Measurements from ENCODE around the gene FXN.
"Not testable (repeated sequence)": the region's sequence is repeated elsewhere in the genome, so short reads cannot be mapped to it uniquely, and the experiment has no call there.

FXN gene

DNA sequence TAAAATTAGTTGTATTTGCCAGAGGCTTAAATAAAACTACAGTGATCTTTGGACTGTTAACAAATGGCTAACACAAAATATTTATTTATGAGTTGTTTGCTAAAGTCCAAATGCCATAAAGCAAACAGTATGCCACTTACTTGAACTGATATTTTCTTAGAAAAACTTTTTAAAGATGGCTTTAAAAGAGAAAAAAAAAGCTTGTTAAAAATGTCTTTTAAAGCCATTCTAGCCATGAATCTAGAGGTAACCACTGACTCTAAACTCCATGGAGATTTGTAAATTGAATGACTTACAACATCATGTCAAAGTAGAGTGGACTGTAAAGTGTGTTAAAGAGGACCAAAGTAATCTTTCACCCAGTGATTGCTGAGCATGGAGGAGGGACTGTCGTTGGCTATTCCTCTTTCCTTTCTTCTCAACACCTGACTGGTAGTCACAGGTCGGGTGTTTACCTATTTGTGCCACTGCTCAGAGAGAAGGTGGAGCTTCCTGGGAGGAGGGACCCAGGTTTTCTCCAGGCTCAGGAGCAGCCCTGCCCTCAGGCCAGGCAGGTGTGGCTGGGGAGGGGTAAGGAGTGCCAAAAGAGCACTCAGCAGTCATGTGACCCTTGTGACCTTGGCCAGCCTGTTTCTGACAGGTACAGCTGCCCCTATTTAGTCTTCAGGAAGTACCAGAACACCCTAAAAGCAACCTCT lies 69.4 kb downstream of the FXN start:
- no peak for DNase-seq

DNA sequence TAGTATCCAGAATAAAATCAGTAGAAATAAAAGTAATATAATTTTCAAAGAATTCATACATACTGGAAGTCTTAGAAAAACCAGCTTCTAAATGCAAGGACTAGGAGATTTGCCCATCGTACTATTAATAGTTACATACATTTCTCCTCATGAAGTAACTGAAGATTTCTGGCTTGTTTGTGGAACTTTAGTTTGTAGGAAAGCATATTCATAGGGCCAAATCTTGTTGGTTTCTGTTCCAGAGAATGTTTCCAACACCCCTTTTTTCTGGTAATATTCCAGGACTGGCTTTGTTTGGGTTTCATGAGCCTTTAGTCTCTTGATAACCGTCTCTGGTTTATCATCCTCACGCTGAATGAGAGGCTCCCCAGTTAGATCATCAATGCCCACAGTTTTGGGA lies 72.2 kb downstream of the FXN start:
- no peak for DNase-seq

DNA sequence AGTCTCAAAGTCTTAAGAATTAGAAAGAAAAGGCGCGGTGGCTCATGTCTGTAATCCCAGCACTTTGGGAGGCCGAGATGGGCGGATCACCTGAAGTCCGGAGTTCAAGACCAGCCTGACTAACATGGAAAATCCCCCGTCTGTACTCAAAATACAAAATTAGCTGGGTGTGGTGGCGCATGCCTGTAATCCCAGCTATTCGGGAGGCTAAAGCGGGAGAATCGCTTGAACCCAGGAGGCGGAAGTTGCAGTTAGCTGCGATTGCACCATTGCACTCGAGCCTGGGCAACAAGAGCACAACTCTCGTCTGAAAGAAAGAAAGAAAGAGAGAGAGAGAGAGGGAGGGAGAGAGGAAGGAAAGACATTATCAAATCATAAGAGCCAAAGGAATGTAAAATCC lies 73.2 kb downstream of the FXN start:
- DNase-seq, result not testable (repeated sequence)

DNA sequence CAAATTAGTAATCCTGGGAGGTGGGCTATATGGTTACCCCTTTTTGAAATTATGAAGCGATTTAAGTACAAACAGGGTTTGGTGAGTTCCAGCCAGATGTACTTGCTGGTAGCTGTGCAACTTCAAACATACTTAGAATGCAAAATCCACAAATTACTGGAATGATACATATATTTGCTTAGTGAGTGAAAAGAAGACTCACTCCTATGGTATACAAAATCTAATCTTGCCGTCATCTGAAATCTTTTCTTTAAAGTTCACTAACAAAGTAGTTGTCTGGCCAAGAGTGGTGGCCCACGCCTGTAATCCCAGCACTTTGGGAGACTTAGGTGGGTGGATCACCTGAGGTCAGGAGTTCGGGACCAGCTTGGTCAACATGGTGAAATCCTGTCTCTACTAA lies 73.6 kb downstream of the FXN start:
- no peak for DNase-seq

DNA sequence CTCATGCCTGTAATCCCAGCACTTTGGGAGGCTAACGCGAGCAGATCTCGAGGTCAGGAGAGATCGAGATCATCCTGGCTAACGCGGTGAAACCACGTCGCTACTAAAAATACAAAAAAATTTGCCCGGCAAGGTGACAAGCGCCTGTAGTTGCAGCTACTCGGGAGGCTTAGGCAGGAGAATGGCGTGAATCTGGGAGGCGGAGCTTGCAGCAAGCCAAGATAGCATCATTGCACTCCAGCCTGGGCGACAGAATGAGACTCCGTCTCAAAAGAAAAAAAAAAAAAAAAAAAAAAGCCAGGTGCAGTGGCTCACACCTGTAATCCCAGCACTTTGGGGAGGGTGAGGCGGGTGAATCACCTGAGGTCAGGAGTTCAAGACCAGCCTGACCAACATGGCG lies 77.1 kb downstream of the FXN start:
- not testable (repeated sequence) for DNase-seq

DNA sequence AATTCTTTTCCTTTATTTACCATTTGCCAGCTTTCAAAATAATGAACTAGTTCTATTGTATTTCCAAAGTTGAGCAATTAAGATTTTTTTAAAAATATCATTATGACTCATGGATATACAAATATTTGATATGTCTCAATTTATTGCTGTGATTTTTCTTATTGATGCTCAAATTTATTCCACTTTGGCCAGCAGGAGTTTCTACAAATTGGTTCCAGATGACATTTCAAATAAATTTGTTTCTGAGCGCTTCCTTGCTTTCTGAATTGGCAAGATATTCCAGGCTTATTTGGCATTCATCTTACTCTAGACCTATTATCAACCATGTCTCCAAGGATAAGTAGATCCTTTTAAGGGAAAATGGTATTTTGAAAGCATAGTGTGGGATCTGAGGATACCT lies 80.1 kb downstream of the FXN start:
- DNase-seq, result no peak

DNA sequence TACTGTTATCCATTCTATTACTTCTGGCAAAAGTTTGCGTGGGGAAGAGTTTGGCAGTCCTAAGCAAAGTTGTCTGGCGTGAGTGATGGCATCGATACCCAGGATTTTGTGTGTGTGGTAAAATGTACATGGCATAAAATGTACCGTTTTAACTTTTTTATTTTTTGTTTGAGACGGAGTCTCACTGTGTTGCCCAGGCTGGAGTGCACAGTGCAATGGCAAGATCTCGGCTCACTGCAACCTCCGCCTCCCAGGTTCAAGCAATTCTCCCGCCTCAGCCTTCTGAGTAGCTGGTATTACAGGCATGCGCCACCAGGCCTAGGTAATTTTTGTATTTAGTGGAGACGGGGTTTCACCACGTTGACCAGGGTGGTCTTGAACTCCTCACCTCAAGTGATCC lies 83.1 kb downstream of the FXN start:
- no peak for DNase-seq

DNA sequence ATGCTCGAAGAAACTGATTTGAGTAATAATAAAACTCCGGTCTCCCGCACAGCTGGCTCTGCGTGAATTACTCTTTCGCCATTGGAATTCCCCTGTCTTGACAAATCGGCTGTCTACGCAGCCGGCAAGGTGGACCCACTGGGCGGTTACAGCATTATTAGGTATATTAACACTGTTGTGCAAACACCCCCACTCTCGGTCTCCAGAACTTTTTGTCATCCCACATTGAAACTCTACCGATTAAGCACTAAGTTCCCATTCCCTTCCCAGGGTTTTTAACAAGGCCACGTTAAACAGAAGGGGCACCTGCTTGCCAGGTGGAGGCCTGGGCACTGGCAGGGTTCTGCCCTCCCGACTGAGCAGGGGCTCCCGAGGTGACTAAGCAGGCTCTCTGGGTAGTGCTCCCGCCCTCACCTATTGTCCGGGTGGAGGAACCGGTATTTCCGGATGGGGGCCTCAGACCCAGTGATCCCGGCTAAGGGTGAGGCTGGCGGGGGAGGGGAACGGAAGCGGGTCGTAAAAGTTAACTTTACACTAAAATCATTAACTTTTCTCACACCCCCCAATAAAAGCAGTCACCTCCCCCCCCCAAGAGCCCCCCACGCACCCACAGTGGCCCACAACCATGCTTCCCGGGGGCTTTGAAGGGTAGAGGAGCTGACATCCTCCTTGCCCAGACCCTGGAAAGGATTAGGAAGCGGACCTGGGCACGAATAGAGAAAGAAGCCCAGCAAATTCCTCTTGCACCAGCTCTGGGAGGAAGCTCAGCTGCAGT lies 85.0 kb downstream of the FXN start:
- DNase-seq, result no peak

DNA sequence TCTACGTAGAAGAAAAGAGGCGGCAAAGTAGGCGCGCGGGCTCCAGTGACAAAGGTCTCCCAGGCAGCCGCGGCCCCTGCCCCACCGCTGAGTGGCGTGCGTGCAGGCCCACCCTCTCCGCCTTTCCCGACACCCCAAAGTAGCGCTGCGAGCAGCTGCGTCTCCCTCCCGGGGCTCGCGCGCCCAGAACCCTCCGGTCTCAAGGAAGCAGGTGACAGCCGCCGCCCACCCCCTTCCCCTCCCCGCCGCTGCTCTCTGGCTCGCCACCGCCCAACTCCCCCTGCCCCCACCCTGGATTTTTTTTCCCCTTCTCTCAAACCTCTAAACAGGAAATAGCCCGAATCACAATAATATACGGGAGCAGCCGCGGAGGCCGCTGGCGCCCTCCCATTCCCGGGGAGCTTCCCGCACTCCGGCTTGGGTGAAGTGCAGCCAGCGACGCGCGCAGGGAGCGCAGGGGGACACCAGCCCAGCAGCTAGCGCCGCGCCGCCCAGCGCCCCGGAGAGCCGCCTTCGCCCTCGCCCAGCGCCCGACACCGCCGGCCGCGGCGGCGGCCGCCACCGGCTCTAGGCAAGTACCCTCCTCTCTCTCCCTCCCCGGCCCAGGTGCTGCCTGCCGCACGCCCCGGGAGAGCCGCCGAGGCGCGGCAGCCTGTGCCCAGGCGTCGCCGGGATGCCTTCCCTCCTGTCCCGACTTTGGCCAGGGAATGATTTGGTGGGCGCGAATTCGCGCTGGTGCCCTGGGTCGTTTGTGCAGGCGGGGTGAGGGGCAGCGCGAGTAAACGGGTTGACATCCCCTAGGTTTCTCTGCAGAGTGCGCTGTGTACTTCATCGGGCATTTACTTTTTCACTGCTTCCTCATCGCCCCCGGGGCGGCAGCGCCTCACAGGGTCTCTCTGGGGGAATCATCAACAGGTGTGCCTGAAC lies 85.9 kb downstream of the FXN start:
- peak; percentile 18 to 36 for DNase-seq

DNA sequence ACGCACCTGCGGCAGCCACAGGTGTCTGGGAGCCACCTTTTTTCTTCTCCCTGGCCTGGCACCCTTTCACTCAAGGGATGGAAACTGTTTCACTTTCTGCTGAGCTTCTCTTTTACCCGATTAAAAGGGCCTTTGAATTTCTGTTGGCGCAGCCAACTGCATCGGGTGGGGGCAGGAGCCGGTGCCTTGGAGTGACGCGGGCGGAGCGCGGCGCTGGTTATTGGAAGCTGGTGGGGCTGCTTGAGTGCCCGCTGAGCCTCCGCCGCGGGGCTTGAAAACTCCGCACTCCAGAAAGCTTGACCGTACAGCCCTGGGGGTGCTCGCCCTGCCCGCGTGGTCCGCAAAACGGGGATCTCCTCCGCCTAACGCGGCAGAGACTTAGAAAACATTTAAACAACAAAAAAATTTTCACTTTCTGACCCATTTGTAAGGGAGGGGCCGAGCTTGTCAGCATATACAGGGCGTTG lies 86.6 kb downstream of the FXN start:
- DNase-seq, result peak; percentile 25 to 28

DNA sequence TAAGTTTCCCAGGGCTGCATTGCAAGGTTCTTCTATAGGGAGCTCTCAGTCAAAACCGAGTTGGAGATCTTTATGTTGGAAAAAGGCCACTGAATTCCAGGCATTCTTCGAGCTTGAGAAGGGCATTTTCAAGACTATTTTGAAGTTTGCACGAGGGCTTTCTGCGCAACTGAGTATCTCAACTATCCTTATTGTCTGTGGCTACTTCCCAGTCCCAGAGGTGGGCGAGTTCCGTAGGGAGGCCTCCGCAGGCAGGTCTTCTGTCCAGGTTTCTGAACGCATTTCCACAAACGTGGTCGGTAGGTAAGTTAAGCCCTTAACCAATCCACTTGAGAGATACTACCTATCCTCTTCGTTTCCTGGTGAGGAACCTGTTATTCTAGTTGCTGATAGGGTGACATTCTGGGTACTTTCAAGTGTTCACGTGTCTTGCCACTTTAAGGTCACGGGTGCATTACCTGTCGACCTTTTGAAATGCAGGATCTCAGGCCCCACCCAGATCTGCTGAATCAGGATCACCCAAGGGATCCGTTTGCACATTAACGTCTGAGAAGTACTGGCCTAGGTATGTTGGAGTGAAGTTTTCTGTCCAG lies 87.1 kb downstream of the FXN start:
- DNase-seq, result no peak

DNA sequence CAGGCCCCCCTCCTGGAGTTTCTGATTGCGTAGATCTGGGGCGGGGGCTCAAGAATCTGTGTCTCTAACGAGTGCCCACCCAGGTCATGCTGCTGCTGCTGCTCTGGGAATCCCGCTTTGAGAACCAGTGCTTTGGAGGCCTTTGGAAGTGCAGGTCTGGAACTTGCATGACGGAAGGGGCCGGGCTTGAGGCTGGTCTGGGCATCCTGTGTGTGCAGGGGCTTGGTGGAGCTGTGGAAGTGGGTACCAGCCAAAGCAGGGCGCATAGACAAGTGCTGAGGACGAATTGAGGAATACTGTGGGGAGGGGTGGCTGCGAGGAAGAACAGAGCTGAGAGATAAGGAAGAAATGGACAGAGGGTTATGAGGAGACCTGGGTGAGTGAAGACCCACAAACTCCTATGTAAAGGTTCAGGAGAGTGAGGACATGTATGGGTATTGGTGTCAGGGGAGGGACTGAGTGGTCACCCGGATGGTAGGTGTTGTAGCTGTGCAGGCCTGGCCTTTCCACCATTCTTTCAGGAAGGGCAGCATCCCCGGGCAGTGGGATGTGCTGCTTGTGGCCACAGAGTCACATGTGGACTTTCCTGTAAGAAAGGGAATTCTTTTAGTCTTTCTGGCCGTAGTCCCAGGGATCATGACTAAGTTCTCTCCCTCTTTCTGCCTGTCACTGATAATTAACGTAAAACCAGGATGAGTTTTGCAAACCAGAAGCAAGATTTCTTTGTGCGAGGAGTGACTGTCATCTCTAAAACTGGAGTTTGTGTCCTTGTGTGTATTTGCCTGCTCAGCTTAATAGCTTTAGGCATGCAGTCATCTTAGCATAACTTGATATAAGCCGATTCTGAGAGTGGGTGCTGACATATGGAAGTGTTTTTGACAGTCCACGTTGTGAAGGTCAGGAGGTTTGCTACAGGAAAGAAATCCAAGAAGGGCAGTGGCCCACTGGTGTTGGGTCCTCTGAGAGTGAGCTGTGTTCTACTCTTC lies 95.2 kb downstream of the FXN start:
- DNase-seq, result no peak

DNA sequence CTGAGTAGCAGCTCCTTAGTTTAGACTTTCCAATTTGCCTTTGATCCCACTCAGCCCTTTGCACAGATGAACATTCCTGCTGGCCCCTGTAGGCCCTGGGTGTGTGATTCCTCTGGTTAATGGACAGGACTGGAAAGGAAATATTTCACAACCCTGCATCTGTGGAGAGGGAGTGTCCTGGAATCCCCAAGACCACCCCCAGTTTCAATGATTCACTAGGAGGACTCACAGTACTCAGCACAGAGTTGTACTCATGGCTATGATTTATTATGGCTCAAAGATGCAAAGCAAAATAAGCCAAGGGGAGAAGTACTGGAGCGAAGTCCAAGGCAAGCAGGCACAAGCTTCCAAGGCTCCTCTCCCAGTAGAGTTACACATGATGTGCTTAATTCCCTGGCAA lies 96.1 kb downstream of the FXN start:
- DNase-seq, result no peak

DNA sequence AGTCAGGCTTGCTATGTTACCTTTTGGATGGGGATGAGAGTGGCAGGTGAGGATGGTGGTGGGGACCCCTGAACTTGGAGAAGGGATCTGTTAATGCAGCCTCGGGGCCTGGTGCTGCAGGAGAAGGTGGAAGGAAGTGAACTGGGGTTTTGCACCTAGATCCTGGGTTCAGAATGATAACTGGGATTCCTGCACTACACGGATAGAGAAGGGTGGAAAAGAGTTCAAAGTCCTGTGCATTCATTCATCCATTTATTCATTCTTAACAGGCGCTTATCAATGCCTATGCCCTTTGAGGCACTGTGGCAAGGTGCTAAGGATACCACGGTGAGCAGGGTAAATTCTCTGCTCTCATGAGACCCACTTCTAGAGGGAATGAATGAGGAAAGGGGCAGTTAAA lies 96.8 kb downstream of the FXN start:
- no peak for DNase-seq

DNA sequence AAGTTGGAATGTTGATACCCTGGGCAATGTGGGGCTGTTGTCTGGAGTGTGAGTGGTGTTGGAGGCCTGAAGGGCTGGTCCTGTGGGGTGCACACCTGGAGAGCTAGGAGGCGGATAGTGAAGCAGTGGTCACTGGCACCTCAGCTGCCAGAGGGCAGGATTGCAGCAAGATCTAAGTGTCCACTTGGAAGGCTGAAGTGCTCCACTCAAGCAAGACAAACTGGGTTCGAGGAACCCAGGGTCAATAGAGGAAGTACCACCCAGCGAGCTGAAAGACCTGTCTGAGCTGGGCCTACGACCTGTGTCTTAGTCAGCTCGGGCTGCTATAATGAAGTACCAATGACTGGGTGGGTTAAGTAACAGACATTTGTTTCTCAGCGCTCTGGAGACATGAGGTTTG lies 98.9 kb downstream of the FXN start:
- DNase-seq, result no peak

DNA sequence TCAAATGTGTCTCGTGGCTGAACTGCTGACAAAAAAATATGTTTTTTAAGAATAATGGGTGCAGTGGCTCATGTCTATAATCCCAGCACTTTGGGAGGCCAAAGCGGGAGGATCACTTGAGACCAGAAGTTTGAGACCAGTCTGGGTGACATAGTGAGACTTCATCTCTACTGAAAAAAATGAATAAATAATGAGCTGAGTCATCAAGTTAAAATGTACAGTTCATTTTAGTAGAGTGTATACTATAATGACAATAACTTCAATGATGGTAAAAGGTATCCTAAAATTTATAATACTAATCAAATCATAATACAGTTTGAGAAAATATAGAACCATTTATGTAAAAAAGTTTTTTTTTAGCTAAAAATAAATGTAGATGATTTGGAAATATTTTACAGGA lies 100.6 kb downstream of the FXN start:
- DNase-seq, result no peak

DNA sequence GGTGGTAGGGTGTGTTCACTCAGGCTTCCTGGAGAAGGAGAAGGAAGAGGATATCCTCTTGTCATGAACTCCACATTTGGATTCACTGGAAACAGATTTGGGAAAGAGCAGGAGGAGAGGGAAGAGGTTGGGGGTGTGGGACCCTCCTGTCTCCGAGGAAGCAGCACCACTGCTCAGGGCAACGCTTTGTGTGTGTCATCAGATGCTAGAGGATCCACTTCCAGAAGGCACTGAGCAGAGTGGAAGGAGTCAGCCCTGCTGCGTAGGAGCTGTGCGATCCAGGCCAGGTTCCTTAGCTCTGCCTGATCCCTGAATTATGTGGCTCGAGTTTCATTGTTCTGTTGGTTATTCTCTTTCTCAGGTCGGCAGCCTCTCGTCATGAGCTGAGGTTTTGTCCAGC lies 101.2 kb downstream of the FXN start:
- no peak for DNase-seq

DNA sequence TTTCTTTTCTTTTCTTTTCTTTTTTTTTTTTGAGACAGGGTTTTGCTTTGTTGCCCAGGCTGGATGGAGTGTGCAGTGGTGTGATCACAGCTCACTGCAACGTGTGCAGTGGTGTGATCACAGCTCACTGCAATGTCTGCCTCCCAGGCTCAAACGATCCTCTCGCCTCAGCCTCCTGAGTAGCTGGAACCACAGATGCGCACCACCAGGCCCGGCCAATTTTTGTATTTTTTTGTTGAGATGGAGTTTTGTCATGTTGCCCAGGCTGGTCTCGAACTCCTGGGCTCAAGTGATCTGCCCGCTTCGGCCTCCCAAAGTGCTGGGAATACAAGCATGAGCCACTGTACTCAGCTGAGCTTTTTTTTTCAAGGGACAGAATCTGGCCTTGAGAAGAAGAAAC lies 101.8 kb downstream of the FXN start:
- DNase-seq, result no peak

DNA sequence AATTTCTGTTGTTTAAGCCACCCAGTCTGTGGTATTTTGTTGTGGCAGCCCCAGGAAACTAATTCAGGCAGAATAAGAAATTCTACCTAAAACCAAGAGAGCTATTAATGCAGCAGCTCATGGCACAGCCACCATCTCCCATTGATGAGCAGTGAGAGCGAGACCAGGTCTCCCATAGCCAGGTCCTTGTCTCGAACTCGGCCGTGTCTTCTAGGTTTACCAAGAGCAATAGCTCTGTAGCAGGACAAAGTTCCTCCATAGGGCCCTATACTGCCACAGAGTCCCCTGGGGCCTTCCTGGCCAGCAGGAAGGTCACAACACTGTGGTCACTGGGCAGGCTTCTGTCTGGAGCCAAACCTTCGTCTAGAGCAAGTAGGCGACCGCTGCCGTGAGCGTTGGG lies 104.0 kb downstream of the FXN start:
- no peak for DNase-seq

DNA sequence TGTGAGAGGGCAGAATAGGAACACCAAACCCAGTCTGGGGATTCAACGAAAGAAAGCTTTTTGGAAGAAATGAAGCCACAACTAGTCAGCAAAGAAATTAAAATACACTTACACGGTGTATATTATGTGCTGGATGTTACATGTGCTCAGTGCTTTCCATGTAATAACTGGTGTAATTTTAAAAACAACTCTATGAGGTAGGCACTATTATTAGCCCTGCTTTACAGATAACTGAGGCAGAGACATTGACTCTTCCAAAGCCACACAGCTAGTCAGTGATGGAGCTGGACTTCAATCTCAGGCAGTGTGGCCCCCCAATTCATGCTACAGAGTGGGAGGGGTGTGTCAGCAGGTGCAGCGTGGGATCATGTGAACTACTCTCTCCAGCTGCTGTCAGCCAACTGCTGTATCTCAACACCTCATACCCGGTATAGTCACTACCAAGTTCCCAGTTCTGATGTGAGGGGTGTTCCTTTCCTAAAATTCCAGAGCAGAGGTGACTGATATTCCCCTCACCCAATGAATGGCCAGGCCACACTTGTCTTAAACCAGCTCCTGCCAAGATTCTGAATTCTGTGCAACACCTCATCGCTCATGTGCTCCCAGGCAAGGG lies 104.7 kb downstream of the FXN start:
- DNase-seq, result no peak

DNA sequence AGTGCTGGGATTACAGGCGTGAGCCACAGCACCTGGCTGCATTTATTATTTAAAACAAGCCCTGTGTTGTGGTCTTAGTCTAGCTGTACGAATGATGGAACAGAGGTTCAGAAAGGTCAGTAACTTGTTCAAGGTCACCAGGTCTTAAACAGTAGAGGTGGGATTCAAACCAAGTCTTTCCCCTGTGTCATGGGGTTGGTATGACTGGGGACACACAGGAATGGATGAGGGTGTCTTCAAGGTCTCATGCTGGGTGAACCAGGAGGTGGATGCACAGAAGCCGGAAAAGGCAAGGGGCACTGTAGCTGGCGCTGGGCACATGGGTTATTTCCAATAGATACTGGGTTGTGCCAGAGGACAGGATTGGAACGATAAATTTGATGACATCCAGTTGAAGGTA lies 106.3 kb downstream of the FXN start:
- no peak for DNase-seq

Measured in inflammatory macrophage (primary cell).